GM19324 (cell line): ENCODE measurements around the gene DMD.

Source experiments
- ATAC-seq: cut with Tn5 transposase; IDR thresholded peaks from one replicate; pipeline ENCODE4 v1.9.1; 2021; ENCODE audit warnings: mild to moderate bottlenecking, moderate library complexity; ENCODE audit not compliant: unreplicated experiment, low FRiP score

DMD gene

GRCh38 chrX:32525234-32525633 is 686.1 kb downstream of the DMD start:
- ATAC-seq, result no peak

- ATAC-seq, result no peak
Observed at GRCh38 chrX:32524385-32524784, 687.0 kb downstream of the DMD start.

GRCh38 chrX:32520789-32521188 is 690.6 kb downstream of the DMD start:
- no peak for ATAC-seq

- no peak for ATAC-seq
Observed at GRCh38 chrX:32514986-32515385, 696.4 kb downstream of the DMD start.

GRCh38 chrX:32501606-32502005 is 709.7 kb downstream of the DMD start:
- no peak for ATAC-seq

- no peak for ATAC-seq
Observed at GRCh38 chrX:32496671-32497070, 714.7 kb downstream of the DMD start.

GRCh38 chrX:32495855-32496254 is 715.5 kb downstream of the DMD start:
- ATAC-seq, result no peak

- no peak for ATAC-seq
Observed at GRCh38 chrX:32489125-32489524, 722.2 kb downstream of the DMD start.

GRCh38 chrX:32483534-32484136 is 727.7 kb downstream of the DMD start:
- ATAC-seq, result no peak

- no peak for ATAC-seq
Observed at GRCh38 chrX:32480019-32480418, 731.3 kb downstream of the DMD start.

- ATAC-seq, result no peak
Observed at GRCh38 chrX:32472364-32472763, 739.0 kb downstream of the DMD start.

GRCh38 chrX:32455704-32456103 is 755.6 kb downstream of the DMD start:
- no peak for ATAC-seq

GRCh38 chrX:32451954-32452695 is 759.2 kb downstream of the DMD start:
- no peak for ATAC-seq

- ATAC-seq, result peak; percentile 58
Observed at GRCh38 chrX:32448945-32449344, 762.4 kb downstream of the DMD start.

GRCh38 chrX:32448320-32448719 is 763.0 kb downstream of the DMD start:
- peak; percentile 99 for ATAC-seq

GRCh38 chrX:32447640-32448039 is 763.7 kb downstream of the DMD start:
- ATAC-seq, result no peak

- no peak for ATAC-seq
Observed at GRCh38 chrX:32443841-32444240, 767.5 kb downstream of the DMD start.

GRCh38 chrX:32421266-32421665 is 790.1 kb downstream of the DMD start:
- no peak for ATAC-seq

GRCh38 chrX:32408389-32408788 is 803.0 kb downstream of the DMD start:
- no peak for ATAC-seq

- no peak for ATAC-seq
Observed at GRCh38 chrX:32397562-32398216, 813.7 kb downstream of the DMD start.

- no peak for ATAC-seq
Observed at GRCh38 chrX:32395878-32396277, 815.5 kb downstream of the DMD start.

- ATAC-seq, result no peak
Observed at GRCh38 chrX:32392655-32393054, 818.7 kb downstream of the DMD start.
